MCF 10A (cell line): ENCODE data around the gene TAOK3. TPM values are rescaled to one million over a fixed set of nuclear protein-coding genes. Genes with fewer than 3 reads are reported as not detected.

Experiments used
- BruUV-seq: library from RNA; stranded (reverse); fragments of 400-500 nt; replicated peaks from 2 replicates; lab custom pipeline; 2021; lab: Mats Ljungman, UMichigan
- CTCF ChIA-PET: fragments of 300-600 bp; sonication (Branson Sonifier 250); formaldehyde crosslinking; extraction: SDS; loops from one replicate; lab custom pipeline; 2021; ENCODE audit warnings: antibody characterized with exemption, inconsistent platforms; lab: Yijun Ruan, JAX
- POLR2A ChIA-PET: fragments of 300-600, 350-650 bp; sonication (Branson Sonifier 250); formaldehyde crosslinking; extraction: SDS; loops from one replicate; lab custom pipeline; 2020; ENCODE audit warnings: antibody characterized with exemption, inconsistent platforms; lab: Yijun Ruan, JAX
- DNase-seq: peaks from one replicate; pipeline ENCODE4 v3.0.0-alpha.2; 2018; ENCODE audit not compliant: unreplicated experiment
- H3K27ac Mint-ChIP-seq: one replicate; pipeline ENCODE4 v1.8.0; 2022; ENCODE audit warnings: mild to moderate bottlenecking, low read depth, mixed read lengths; ENCODE audit not compliant: unreplicated experiment
- H3K27me3 Mint-ChIP-seq: one replicate; pipeline ENCODE4 v1.8.0; 2022; ENCODE audit warnings: mixed read lengths; ENCODE audit not compliant: insufficient read depth, unreplicated experiment
- H3K36me3 Mint-ChIP-seq: one replicate; pipeline ENCODE4 v1.8.0; 2022; ENCODE audit warnings: mild to moderate bottlenecking, moderate library complexity, mixed read lengths; ENCODE audit not compliant: insufficient read depth, unreplicated experiment
- H3K4me1 Mint-ChIP-seq: one replicate; pipeline ENCODE4 v1.8.0; 2022; ENCODE audit warnings: mixed read lengths; ENCODE audit not compliant: insufficient read depth, unreplicated experiment
- H3K4me3 Mint-ChIP-seq: one replicate; pipeline ENCODE4 v1.8.0; 2022; ENCODE audit warnings: mild to moderate bottlenecking, moderate library complexity, mixed read lengths; ENCODE audit not compliant: unreplicated experiment
- H3K9me3 Mint-ChIP-seq: one replicate; pipeline ENCODE4 v1.8.0; 2022; ENCODE audit warnings: mixed read lengths; ENCODE audit not compliant: unreplicated experiment
- CTCF ChIP-seq: fragments of 200-600 bp; IDR thresholded peaks from one replicate; pipeline ENCODE4 v1.8.0; 2022; ENCODE audit warnings: antibody characterized with exemption, mild to moderate bottlenecking; ENCODE audit not compliant: unreplicated experiment
- intact Hi-C: fragments of 100-400 bp; cut with micrococcal nuclease; formaldehyde crosslinking; loops from 2 replicates; pipeline ENCODE4 v1.14.1; 2022
- total RNA-seq: library from RNA; stranded (reverse); gene quantifications from 2 replicates; pipeline ENCODE4 v1.2.3, GENCODE V29; 2022

The TAOK3 gene
- total RNA-seq, 1 experiment from 2014 or later, result 28.6 TPM

GRCh38 chr12:118237908-118238307 lies 134.8 kb downstream of the TAOK3 start:
- peak; percentile 32 for DNase-seq
- Mint-ChIP-seq H3K9me3 (no peaks in the 10 kb centered on the region), H3K36me3 (peaks cover 21% of the 10 kb centered on the region), H3K4me1 (peaks cover 16% of the 10 kb centered on the region), H3K27me3 (no peaks in the 10 kb centered on the region), H3K4me3 (no peak overlapping the region), H3K27ac (peak overlapping the region; percentile 84)
- BruUV-seq, result no TSS peak
- ChIA-PET CTCF (interaction anchor here (0.6 to 2.2 kb wide), 8 partner anchors 17 to 256 kb away, joined by 3 to 13 read pairs (median 4); partner anchors contain the start of gene SUDS3), POLR2A (interaction anchor here (0.6 to 1.7 kb wide), 5 partner anchors 133 to 1831 kb away, joined by 3 to 8 read pairs (median 4); partner anchors contain the start of genes SUDS3 and TAOK3)
- intact Hi-C loops, result loop anchor here (2.0 kb wide), 1 partner anchor 135 kb away; the partner anchor contains the start of gene TAOK3
- no peak for TF ChIP-seq CTCF

- Mint-ChIP-seq H3K9me3 (no peaks in the 10 kb centered on the region), H3K36me3 (peaks cover 25% of the 10 kb centered on the region), H3K4me3 (no peak overlapping the region), H3K4me1 (peaks cover 16% of the 10 kb centered on the region), H3K27ac (peak overlapping the region; percentile 84), H3K27me3 (no peaks in the 10 kb centered on the region)
- ChIA-PET CTCF (interaction anchor here (0.6 to 2.2 kb wide), 5 partner anchors 55 to 139 kb away, joined by 4 to 7 read pairs (median 4); no protein-coding TSS in a partner anchor), POLR2A (interaction anchor here (0.8 to 1.7 kb wide), 3 partner anchors 134 to 139 kb away, joined by 3 to 8 read pairs (median 7); partner anchors contain the start of genes SUDS3 and TAOK3)
- intact Hi-C loops, result no loop called here
- no peak for TF ChIP-seq CTCF
- BruUV-seq, result no TSS peak
- no peak for DNase-seq
Observed at GRCh38 chr12:118237052-118237665, 135.5 kb downstream of the TAOK3 start.

GRCh38 chr12:118220702-118221101 lies 152.0 kb downstream of the TAOK3 start:
- POLR2A ChIA-PET, result no interaction called here

More at GRCh38 chr12:118220702-118221101, 152.0 kb downstream of the TAOK3 start:
- intact Hi-C loops, result no loop called here
- BruUV-seq, result no TSS peak
- Mint-ChIP-seq H3K27me3 (no peaks in the 10 kb centered on the region), H3K4me3 (no peak overlapping the region), H3K36me3 (no peaks in the 10 kb centered on the region), H3K9me3 (no peaks in the 10 kb centered on the region), H3K27ac (no peak overlapping the region), H3K4me1 (no peaks in the 10 kb centered on the region)
- CTCF ChIA-PET, result interaction anchor here (0.6 to 1.2 kb wide), 3 partner anchors 17 to 1559 kb away, joined by 3 read pairs; partner anchors contain the start of gene TAOK3
- TF ChIP-seq CTCF, result no peak
- no peak for DNase-seq
